MCF 10A (cell line): ENCODE results near the gene LTBR. TPM values are rescaled to one million over a fixed set of nuclear protein-coding genes. Genes with fewer than 3 reads are reported as not detected.

ENCODE experiments used
- BruUV-seq: library from RNA; stranded (reverse); fragments of 400-500 nt; replicated peaks from 2 replicates; lab custom pipeline; 2021; lab: Mats Ljungman, UMichigan
- CTCF ChIA-PET: fragments of 300-600 bp; sonication (Branson Sonifier 250); formaldehyde crosslinking; extraction: SDS; loops from one replicate; lab custom pipeline; 2021; ENCODE audit warnings: antibody characterized with exemption, inconsistent platforms; lab: Yijun Ruan, JAX
- POLR2A ChIA-PET: fragments of 300-600, 350-650 bp; sonication (Branson Sonifier 250); formaldehyde crosslinking; extraction: SDS; loops from one replicate; lab custom pipeline; 2020; ENCODE audit warnings: antibody characterized with exemption, inconsistent platforms; lab: Yijun Ruan, JAX
- DNase-seq: peaks from one replicate; pipeline ENCODE4 v3.0.0-alpha.2; 2018; ENCODE audit not compliant: unreplicated experiment
- H3K27ac Mint-ChIP-seq: one replicate; pipeline ENCODE4 v1.8.0; 2022; ENCODE audit warnings: mild to moderate bottlenecking, low read depth, mixed read lengths; ENCODE audit not compliant: unreplicated experiment
- H3K27me3 Mint-ChIP-seq: one replicate; pipeline ENCODE4 v1.8.0; 2022; ENCODE audit warnings: mixed read lengths; ENCODE audit not compliant: insufficient read depth, unreplicated experiment
- H3K36me3 Mint-ChIP-seq: one replicate; pipeline ENCODE4 v1.8.0; 2022; ENCODE audit warnings: mild to moderate bottlenecking, moderate library complexity, mixed read lengths; ENCODE audit not compliant: insufficient read depth, unreplicated experiment
- H3K4me1 Mint-ChIP-seq: one replicate; pipeline ENCODE4 v1.8.0; 2022; ENCODE audit warnings: mixed read lengths; ENCODE audit not compliant: insufficient read depth, unreplicated experiment
- H3K4me3 Mint-ChIP-seq: one replicate; pipeline ENCODE4 v1.8.0; 2022; ENCODE audit warnings: mild to moderate bottlenecking, moderate library complexity, mixed read lengths; ENCODE audit not compliant: unreplicated experiment
- H3K9me3 Mint-ChIP-seq: one replicate; pipeline ENCODE4 v1.8.0; 2022; ENCODE audit warnings: mixed read lengths; ENCODE audit not compliant: unreplicated experiment
- CTCF ChIP-seq: fragments of 200-600 bp; IDR thresholded peaks from one replicate; pipeline ENCODE4 v1.8.0; 2022; ENCODE audit warnings: antibody characterized with exemption, mild to moderate bottlenecking; ENCODE audit not compliant: unreplicated experiment
- intact Hi-C: fragments of 100-400 bp; cut with micrococcal nuclease; formaldehyde crosslinking; loops from 2 replicates; pipeline ENCODE4 v1.14.1; 2022
- total RNA-seq: library from RNA; stranded (reverse); gene quantifications from 2 replicates; pipeline ENCODE4 v1.2.3, GENCODE V29; 2022

LTBR gene
- total RNA-seq, 1 experiment from 2014 or later: 169 TPM

GRCh38 chr12:6360578-6361490 is 23.1 kb upstream of the LTBR start:
- DNase-seq: no peak
- intact Hi-C loops: no loop called here
- Mint-ChIP-seq H3K9me3 (no peaks in the 10 kb centered on the region), H3K4me3 (no peak overlapping the region), H3K27me3 (no peaks in the 10 kb centered on the region), H3K36me3 (peaks cover 86% of the 10 kb centered on the region), H3K4me1 (peaks cover 32% of the 10 kb centered on the region), H3K27ac (peak overlapping the region; percentile 79)
- no peak for TF ChIP-seq CTCF
- CTCF ChIA-PET: interaction anchor here (0.5 to 1.5 kb wide), 4 partner anchors 14 to 201 kb away, joined by 3 to 5 read pairs (median 3); partner anchors contain the start of gene SCNN1A
- POLR2A ChIA-PET: interaction anchor here (0.7 to 1.0 kb wide), 5 partner anchors 10 to 17 kb away, joined by 3 to 5 read pairs (median 3); partner anchors contain the start of gene SCNN1A
- BruUV-seq: no TSS peak

GRCh38 chr12:6361834-6362233 is 22.1 kb upstream of the LTBR start:
- intact Hi-C loops: no loop called here
- TF ChIP-seq CTCF: no peak
- Mint-ChIP-seq H3K4me3 (peak overlapping the region; percentile 62), H3K4me1 (peaks cover 27% of the 10 kb centered on the region), H3K27ac (peak overlapping the region; percentile 79), H3K9me3 (no peaks in the 10 kb centered on the region), H3K36me3 (peaks cover 86% of the 10 kb centered on the region), H3K27me3 (no peaks in the 10 kb centered on the region)
- ChIA-PET CTCF (interaction anchor here (1.0 kb wide), 1 partner anchor 22 kb away, joined by 5 read pairs; no protein-coding TSS in a partner anchor), POLR2A (interaction anchor here (0.7 to 7.5 kb wide), 4 partner anchors 9 to 26 kb away, joined by 5 to 116 read pairs (median 22); partner anchors contain the start of genes LTBR and SCNN1A)
- DNase-seq: peak; percentile 94
- no TSS peak for BruUV-seq

GRCh38 chr12:6362403-6362802 is 21.6 kb upstream of the LTBR start:
- Mint-ChIP-seq H3K9me3 (no peaks in the 10 kb centered on the region), H3K27ac (peak overlapping the region; percentile 79), H3K4me1 (peaks cover 27% of the 10 kb centered on the region), H3K4me3 (peak overlapping the region; percentile 62), H3K27me3 (no peaks in the 10 kb centered on the region), H3K36me3 (peaks cover 86% of the 10 kb centered on the region)
- no TSS peak for BruUV-seq
- peak; percentile 50 for DNase-seq
- no peak for TF ChIP-seq CTCF
- intact Hi-C loops: no loop called here
- POLR2A ChIA-PET: interaction anchor here (0.6 to 7.5 kb wide), 10 partner anchors 13 to 584 kb away, joined by 3 to 116 read pairs (median 11); partner anchors contain the start of genes LTBR, SCNN1A, TNFRSF1A and ZNF384
- CTCF ChIA-PET: interaction anchor here (0.6 to 1.2 kb wide), 3 partner anchors 25 to 148 kb away, joined by 3 read pairs; no protein-coding TSS in a partner anchor

- H3K4me3 Mint-ChIP-seq: no peak overlapping the region
- no TSS peak for BruUV-seq
- H3K36me3 Mint-ChIP-seq: peaks cover 83% of the 10 kb centered on the region
- intact Hi-C loops: no loop called here
- H3K27me3 Mint-ChIP-seq: no peaks in the 10 kb centered on the region
- H3K27ac Mint-ChIP-seq: no peak overlapping the region
- peaks cover 27% of the 10 kb centered on the region for H3K4me1 Mint-ChIP-seq
- no peaks in the 10 kb centered on the region for H3K9me3 Mint-ChIP-seq
- POLR2A ChIA-PET: interaction anchor here (0.7 to 7.5 kb wide), 10 partner anchors 12 to 583 kb away, joined by 3 to 116 read pairs (median 11); partner anchors contain the start of genes LTBR, SCNN1A and TNFRSF1A
- no peak for DNase-seq
- no peak for TF ChIP-seq CTCF
- CTCF ChIA-PET: interaction anchor here (0.5 to 1.2 kb wide), 9 partner anchors 9 to 149 kb away, joined by 3 to 5 read pairs (median 4); no protein-coding TSS in a partner anchor
Measured at GRCh38 chr12:6363010-6363329, 21.0 kb upstream of the LTBR start.
